22Rv1 (cell line): ENCODE data around the gene HS6ST2.

Source experiments
- H3K27ac ChIP-seq: fragments of 450-650 bp; 2 replicates; pipeline ENCODE4 v1.5.1; 2017
- ZFX ChIP-seq: fragments of 450-650 bp; IDR thresholded peaks from 2 replicates; pipeline ENCODE4 v1.6.1; 2017; ENCODE audit warnings: antibody characterized with exemption, borderline replicate concordance
- TF ChIP-seq, protein P1 (sequence below): fragments of 450-650 bp; IDR thresholded peaks from 2 replicates; pipeline ENCODE4 v1.5.1; 2017; ENCODE audit warnings: mild to moderate bottlenecking

HS6ST2 gene

GRCh38 chrX:132749406-132749805 is 209.0 kb downstream of the HS6ST2 start:
- TF ChIP-seq ZFX: no peak
- TF ChIP-seq, protein P1, sequence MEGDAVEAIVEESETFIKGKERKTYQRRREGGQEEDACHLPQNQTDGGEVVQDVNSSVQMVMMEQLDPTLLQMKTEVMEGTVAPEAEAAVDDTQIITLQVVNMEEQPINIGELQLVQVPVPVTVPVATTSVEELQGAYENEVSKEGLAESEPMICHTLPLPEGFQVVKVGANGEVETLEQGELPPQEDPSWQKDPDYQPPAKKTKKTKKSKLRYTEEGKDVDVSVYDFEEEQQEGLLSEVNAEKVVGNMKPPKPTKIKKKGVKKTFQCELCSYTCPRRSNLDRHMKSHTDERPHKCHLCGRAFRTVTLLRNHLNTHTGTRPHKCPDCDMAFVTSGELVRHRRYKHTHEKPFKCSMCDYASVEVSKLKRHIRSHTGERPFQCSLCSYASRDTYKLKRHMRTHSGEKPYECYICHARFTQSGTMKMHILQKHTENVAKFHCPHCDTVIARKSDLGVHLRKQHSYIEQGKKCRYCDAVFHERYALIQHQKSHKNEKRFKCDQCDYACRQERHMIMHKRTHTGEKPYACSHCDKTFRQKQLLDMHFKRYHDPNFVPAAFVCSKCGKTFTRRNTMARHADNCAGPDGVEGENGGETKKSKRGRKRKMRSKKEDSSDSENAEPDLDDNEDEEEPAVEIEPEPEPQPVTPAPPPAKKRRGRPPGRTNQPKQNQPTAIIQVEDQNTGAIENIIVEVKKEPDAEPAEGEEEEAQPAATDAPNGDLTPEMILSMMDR: no peak
- no peak overlapping the region for H3K27ac ChIP-seq

DNA sequence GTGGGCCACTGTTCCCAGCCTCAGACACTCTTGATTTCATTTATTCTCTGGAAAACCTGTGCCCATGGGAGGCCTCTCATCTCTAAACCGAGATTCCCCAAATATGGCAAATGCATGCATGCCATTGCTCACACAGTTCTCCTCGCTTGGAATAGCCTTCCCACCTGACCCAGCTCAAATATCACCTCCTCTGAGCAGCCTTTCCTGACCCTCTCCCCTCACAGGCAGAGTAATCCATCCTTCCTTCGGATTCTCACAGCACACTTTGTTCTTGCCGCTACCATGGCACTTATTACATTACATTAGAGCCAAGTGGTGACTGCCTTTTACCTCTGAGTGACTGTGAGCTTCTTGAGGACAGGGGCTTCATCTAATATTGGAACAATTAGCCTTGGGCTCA is 209.5 kb downstream of the HS6ST2 start:
- no peak overlapping the region for H3K27ac ChIP-seq
- TF ChIP-seq, protein P1: no peak
- TF ChIP-seq ZFX: no peak

DNA sequence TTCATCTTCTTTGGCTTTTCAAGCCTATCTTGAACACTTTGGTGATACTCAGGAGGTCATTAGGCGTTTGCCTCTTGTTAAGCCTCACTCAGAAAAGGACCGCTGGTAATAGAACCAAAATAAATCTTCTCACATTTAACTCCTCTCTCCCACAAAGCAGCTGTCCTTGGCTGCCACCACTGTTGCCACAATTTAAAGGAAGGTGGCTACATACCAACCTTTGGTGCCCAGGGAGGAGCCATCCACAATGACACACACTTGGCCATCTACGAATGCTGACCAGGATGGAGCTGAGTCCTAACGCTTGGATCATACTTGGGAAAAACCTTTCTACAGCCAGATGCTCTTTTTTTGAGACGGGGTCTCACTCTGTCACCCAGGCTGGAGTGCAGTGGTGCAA is 210.2 kb downstream of the HS6ST2 start:
- TF ChIP-seq ZFX: no peak
- TF ChIP-seq, protein P1: no peak
- H3K27ac ChIP-seq: no peak overlapping the region

DNA sequence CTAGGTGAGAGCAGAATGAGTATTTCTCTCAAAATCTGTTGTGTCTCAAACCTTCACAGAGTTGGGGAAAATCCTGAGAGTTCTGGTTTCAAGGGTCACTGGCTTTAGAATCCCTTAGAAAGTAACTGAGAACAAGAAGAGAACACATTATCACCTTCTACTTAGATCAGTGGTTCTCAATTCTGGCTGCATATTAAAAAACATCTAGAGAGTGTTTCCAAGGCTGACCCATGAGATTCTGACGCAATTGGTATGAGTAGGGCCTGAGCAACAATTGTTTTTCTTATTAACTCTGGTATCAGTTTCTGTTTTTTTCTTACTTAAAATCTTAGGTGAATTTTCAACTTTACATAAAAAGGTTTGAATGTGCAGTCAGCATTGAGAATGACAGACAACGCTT is 212.8 kb downstream of the HS6ST2 start:
- TF ChIP-seq, protein P1: no peak
- no peak for TF ChIP-seq ZFX
- H3K27ac ChIP-seq: no peak overlapping the region

DNA sequence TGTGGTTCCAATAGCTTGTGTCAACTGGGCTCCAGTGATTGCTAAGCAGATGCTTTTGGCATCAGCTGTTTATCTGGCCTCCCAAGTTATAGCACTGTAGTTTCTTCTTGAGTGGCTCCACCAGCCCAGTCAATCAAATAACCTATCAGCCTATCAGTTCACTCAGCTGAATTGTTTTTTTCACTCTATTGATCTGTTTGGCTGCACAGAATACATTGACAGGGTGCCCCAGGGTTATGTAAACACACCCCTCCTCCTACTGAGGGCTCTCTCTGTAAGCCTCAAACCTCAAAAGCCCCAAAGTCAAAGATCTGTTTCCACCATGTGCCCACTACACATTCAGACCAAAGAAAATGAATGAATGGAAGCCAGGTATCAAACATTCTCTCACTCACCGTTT is 214.0 kb downstream of the HS6ST2 start:
- TF ChIP-seq ZFX: no peak
- TF ChIP-seq, protein P1: no peak
- no peak overlapping the region for H3K27ac ChIP-seq

DNA sequence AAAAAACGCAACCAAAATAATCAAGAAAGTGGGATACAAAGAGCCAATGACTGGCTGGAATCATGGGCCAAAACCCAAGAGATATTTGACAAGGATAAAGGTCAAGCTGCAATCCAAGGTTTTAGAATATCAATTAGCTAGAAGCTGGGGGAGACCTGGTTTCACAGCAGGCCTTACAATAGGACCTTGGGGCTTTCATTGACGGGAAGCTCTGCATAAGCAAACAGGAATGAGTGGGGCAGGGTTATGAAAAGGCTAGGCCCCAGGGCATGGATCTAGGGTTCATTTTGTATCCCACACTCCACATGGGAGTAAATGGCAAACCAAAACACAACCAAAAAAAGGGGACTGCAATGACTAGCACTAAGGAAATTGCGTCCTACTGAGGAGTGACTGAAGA is 215.3 kb downstream of the HS6ST2 start:
- H3K27ac ChIP-seq: no peak overlapping the region
- no peak for TF ChIP-seq ZFX
- TF ChIP-seq, protein P1: no peak

DNA sequence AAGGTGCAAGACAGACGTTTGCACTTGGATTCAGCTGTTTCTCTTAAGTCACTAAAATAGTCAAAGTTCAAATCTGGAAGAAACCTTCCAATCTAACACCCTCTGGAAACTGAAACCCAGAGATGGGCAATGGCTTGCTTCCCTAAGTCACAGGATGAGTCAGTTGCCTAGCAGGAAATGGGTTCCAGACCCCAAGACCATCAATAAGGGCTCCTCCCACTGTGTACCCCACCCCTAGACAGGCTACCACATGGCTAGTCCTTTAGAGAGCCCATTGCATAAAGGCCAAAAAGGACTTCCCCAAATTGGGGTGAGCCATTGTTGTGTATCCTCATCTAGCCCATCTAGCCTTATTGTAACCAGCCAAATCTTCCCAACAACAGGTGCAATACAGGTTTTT is 216.2 kb downstream of the HS6ST2 start:
- no peak for TF ChIP-seq ZFX
- TF ChIP-seq, protein P1: no peak
- H3K27ac ChIP-seq: no peak overlapping the region
